ENCODE results near the gene CBX8.

GRCh38 chr17:79758271-79758670, 38.6 kb downstream of the CBX8 start:
- TF ChIP-seq EZH2 (IDR thresholded peaks at IDR 0.05) (no peak), POLR2AphosphoS5 (IDR thresholded peaks at IDR 0.05; ENCODE audit: borderline replicate concordance, low read depth, low read length) (no peak)

Measured in SK-N-MC (cell line).